Lower lobe of right lung (tissue), 2 donors: ENCODE data around the gene TBC1D17. TPM values are rescaled to one million over a fixed set of nuclear protein-coding genes. Genes with fewer than 3 reads are reported as not detected.

Source experiments
- ATAC-seq, 2 donors: fragments of 200-7000 bp; cut with Tn5 transposase; one replicate each; pipeline ENCODE4 v1.9.1; 2020 to 2022; ENCODE audit warnings: mild to moderate bottlenecking in 2 of 2, moderate library complexity in 2 of 2
- DNase-seq: peaks from one replicate; pipeline ENCODE4 v3.0.0-alpha.2; 2020
- H3K27ac ChIP-seq: fragments of 200-600 bp; one replicate; pipeline ENCODE4 v1.8.0; 2022
- H3K27me3 ChIP-seq: fragments of 200-600 bp; one replicate; pipeline ENCODE4 v1.8.0; 2022; ENCODE audit warnings: low read depth
- H3K36me3 ChIP-seq: fragments of 200-600 bp; one replicate; pipeline ENCODE4 v1.8.0; 2022; ENCODE audit warnings: mild to moderate bottlenecking
- H3K4me1 ChIP-seq: fragments of 200-600 bp; one replicate; pipeline ENCODE4 v1.8.0; 2022
- H3K4me3 ChIP-seq: fragments of 200-600 bp; one replicate; pipeline ENCODE4 v1.8.0; 2022; ENCODE audit warnings: mild to moderate bottlenecking
- H3K9me3 ChIP-seq: fragments of 200-600 bp; one replicate; pipeline ENCODE4 v1.8.0; 2022
- intact Hi-C: fragments of 100-400 bp; cut with DNase I; formaldehyde crosslinking; loops from one replicate; pipeline ENCODE4 v1.11.0; 2022
- total RNA-seq: library from RNA; stranded (reverse); fragmentation: NEBNext Ultra II Directional; extraction: Animal tissue kit (Norgen Biotek cat#: 25700); gene quantifications from one replicate; pipeline ENCODE4 v1.2.1, GENCODE V29; 2021
- TF ChIP-seq, protein P1 (sequence below): fragments of 200-600 bp; IDR thresholded peaks from one replicate; pipeline ENCODE4 v1.8.0; 2022; ENCODE audit warnings: antibody characterized with exemption, mild to moderate bottlenecking
- donor health status: DM: no; HTN: yes; CAD: no; lungs with severe emphysema.

TBC1D17 gene
- total RNA-seq, 1 donor from 2014 or later: 53.1 TPM

DNA sequence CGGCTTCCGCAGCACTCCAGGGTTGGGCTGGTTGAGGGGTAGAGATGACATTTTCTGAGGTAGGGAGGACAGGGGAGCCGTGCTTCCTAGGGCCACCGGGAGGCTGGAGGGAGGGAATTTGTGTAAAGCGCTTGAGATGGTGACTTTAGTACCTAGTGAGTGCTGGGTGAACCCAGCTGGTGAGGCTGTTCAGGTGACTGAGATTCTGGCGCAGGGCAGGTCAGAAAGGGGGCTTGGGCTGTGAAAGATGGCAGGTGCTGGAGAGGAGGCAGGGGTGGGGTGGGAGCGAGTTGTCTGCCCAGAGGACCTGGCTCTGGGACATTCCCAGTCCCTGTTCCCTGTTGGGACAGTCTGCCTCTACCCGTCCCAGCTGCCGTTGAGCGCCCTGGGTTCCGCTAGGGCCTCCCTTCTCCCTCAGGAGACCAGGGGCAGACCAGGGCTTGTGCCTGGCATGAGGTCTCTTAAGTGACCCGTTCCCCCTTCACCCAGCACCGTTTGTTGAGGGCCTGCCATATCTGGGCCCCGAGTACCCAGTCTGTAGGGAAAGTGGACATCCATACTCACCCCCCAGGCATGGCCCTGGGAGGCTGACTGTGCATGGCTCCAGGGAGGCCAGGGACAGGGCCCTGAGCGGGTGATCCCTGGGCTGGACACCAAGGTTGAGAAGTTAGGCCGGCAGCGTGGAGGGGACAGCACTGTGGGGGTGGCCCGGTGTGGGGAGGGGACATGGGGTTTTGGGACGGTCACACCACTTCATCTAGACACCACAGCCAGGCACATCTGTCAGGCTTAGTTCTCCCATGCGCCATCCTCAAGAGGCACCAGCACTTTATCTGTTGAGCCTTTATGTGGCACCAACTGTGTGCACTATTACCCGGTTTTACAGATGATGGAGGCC is 21.6 kb upstream of the TBC1D17 start:
- no peaks in the 10 kb centered on the region for H3K27me3 ChIP-seq
- peaks cover 23% of the 10 kb centered on the region for H3K4me1 ChIP-seq
- H3K36me3 ChIP-seq: peaks cover 60% of the 10 kb centered on the region
- no peaks in the 10 kb centered on the region for H3K9me3 ChIP-seq
- H3K27ac ChIP-seq: no peak overlapping the region
- DNase-seq (no peak), ATAC-seq (no peak)
- TF ChIP-seq, protein P1, sequence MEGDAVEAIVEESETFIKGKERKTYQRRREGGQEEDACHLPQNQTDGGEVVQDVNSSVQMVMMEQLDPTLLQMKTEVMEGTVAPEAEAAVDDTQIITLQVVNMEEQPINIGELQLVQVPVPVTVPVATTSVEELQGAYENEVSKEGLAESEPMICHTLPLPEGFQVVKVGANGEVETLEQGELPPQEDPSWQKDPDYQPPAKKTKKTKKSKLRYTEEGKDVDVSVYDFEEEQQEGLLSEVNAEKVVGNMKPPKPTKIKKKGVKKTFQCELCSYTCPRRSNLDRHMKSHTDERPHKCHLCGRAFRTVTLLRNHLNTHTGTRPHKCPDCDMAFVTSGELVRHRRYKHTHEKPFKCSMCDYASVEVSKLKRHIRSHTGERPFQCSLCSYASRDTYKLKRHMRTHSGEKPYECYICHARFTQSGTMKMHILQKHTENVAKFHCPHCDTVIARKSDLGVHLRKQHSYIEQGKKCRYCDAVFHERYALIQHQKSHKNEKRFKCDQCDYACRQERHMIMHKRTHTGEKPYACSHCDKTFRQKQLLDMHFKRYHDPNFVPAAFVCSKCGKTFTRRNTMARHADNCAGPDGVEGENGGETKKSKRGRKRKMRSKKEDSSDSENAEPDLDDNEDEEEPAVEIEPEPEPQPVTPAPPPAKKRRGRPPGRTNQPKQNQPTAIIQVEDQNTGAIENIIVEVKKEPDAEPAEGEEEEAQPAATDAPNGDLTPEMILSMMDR: no peak
- intact Hi-C loops: no loop called here
- H3K4me3 ChIP-seq: no peak overlapping the region

DNA sequence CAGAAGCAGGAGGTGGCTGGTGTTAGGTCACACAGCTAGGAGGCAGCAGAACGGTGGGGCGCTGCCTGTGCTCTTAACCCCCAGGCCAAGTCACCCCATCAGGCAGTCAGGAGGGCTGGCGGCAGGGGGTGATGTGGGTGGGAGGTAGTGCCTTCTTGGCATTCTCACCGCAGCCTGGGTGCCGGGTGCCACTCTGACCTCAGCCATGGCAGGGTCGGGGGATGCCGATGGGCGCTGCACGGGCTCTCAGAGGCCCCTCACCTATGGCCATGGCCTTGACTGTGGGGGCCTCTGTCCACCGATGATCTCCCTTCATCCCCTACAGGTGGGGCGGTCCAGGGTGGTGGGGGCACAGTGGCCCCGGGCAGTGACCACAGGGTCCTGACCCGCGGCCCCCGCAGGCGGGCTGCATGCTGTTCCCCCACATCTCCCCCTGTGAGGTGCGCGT is 20.9 kb upstream of the TBC1D17 start:
- Histone ChIP-seq H3K27ac (no peak overlapping the region), H3K4me3 (no peak overlapping the region), H3K4me1 (peaks cover 23% of the 10 kb centered on the region), H3K36me3 (peaks cover 66% of the 10 kb centered on the region), H3K9me3 (no peaks in the 10 kb centered on the region), H3K27me3 (no peaks in the 10 kb centered on the region)
- DNase-seq: no peak
- intact Hi-C loops: no loop called here
- TF ChIP-seq, protein P1: no peak
- ATAC-seq: peak in 1 of 2 donors; percentile 3

DNA sequence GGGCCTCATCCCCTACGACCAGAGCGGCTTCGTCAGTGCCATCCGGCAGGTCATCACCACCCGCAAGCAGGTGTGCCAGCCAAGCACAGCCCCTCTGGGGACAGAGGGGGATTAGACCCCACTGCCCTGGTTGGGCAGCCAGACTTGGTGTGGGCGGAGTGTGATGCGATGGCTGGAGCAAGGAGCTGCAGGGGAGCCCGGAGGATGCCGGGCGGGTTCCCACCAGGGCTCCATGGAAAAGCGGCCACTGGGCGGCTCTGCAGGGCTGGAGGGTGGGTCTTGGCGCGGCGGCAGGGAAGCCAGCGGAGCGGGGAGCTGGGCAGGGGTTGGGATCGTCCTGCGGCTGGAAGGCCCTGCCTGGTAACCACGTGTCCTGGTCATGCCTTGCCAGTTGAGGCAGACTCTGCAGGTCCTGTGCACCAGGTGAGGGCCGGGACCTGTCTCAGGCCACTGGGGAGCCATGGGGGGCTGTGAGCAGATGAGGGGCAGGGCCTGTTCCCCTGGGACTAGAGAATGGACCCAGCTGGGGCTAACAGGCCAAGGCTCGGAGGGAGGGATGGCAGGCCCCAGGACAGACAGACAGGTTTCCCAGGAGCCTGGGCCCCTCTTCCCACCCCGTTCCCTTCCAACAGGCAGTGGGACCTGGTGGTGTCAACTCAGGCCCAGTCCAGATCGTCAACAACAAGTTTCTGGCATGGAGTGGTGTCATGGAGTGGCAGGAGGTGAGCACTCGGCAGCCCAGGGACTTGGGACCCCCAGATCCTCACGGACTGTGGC is 20.3 kb upstream of the TBC1D17 start:
- Histone ChIP-seq H3K36me3 (peaks cover 73% of the 10 kb centered on the region), H3K4me3 (no peak overlapping the region), H3K9me3 (no peaks in the 10 kb centered on the region), H3K27ac (no peak overlapping the region), H3K4me1 (peaks cover 18% of the 10 kb centered on the region), H3K27me3 (no peaks in the 10 kb centered on the region)
- intact Hi-C loops: no loop called here
- TF ChIP-seq, protein P1: no peak
- ATAC-seq: no peak
- DNase-seq: no peak

DNA sequence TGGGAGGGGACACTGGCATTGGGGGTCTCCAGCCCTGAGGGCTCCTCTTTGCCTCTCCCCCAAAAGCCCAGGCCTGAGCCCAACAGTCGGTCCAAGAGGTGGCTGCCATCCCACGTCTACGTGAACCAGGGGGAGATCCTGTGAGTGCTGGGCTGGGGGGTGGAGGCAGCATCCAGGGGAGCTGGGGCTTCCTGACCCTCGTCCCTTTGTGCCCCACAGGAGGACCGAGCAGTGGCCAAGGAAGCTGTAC is 19.7 kb upstream of the TBC1D17 start:
- ATAC-seq (no peak), DNase-seq (no peak)
- Histone ChIP-seq H3K36me3 (peaks cover 75% of the 10 kb centered on the region), H3K4me3 (no peak overlapping the region), H3K4me1 (peaks cover 13% of the 10 kb centered on the region), H3K27ac (no peak overlapping the region), H3K27me3 (no peaks in the 10 kb centered on the region), H3K9me3 (no peaks in the 10 kb centered on the region)
- TF ChIP-seq, protein P1: no peak
- intact Hi-C loops: no loop called here

DNA sequence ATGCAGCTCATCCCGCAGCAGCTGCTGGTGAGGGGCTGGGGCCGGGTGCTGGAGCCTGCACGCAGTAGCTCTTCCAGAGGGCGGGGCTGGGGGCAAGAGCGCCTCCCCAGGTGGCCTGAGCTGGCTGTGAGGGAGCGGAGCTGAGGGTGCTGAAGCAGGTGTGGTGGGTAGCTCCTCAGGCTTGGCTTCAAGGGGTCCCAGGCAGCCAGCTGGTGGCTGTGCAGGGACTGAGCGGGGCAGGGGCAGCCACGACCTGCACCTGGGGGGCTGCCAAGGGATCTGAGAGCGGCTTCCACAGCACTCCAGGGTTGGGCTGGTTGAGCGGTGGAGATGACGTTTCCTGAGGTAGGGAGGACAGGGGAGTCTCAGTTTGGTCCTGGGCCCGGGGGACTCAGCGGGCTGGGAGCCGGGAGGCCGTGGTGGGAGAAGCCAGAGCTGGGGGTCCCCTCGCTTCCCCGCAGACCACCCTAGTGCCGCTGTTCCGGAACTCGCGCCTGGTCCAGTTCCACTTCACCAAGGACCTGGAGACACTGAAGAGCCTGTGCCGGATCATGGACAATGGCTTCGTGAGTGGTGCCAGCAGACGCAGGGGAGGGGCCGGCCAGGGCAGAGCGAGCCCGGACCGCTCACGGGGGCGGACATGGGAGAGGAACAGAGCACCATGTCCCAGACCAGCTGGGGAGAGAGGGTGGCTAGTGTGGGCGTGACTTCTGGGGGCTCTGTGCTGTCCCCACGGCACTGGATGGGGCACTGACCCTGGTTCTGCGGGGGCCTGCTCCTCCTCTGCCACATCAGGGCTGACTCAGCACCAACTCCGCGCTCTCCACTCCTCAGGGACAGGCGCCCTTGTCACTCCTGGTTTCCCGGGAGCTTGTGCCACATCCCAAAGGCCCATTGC is 19.2 kb upstream of the TBC1D17 start:
- ATAC-seq: no peak
- Histone ChIP-seq H3K27ac (no peak overlapping the region), H3K4me1 (peaks cover 7% of the 10 kb centered on the region), H3K4me3 (no peak overlapping the region), H3K36me3 (peaks cover 81% of the 10 kb centered on the region), H3K27me3 (no peaks in the 10 kb centered on the region), H3K9me3 (no peaks in the 10 kb centered on the region)
- DNase-seq: no peak
- TF ChIP-seq, protein P1: no peak
- intact Hi-C loops: no loop called here
